Measurements from ENCODE around the gene TMOD2. TPM values are rescaled to one million over a fixed set of nuclear protein-coding genes. Genes with fewer than 3 reads are reported as not detected.

TMOD2 gene
- total RNA-seq, 4 donors from 2014 or later: 7.8 to 18.7 (median 9.5) TPM

DNA sequence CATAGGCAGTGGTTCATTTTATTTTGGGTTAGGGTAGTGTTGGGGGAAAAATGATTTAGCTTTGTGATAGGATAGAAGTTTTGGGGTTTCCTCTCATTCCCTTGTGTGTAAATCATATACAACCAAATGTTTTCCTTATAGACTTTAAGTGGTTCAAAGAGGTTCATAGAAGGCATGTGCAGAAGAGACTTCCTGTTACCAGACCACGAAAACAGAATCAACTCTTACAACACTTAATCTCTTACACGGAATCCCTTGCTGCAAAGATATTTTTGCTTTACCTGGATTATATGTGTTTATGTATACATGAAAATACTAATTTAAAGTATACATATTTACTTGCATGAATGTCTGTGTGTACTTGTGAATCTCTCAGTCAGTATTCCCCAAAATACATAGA, 2.9 kb downstream of the TMOD2 start:
- DNase-seq (ENCODE audit: low spot score in 2 of 2): no peak
- no peak overlapping the region for H3K4me3 ChIP-seq
- TF ChIP-seq, protein P1, sequence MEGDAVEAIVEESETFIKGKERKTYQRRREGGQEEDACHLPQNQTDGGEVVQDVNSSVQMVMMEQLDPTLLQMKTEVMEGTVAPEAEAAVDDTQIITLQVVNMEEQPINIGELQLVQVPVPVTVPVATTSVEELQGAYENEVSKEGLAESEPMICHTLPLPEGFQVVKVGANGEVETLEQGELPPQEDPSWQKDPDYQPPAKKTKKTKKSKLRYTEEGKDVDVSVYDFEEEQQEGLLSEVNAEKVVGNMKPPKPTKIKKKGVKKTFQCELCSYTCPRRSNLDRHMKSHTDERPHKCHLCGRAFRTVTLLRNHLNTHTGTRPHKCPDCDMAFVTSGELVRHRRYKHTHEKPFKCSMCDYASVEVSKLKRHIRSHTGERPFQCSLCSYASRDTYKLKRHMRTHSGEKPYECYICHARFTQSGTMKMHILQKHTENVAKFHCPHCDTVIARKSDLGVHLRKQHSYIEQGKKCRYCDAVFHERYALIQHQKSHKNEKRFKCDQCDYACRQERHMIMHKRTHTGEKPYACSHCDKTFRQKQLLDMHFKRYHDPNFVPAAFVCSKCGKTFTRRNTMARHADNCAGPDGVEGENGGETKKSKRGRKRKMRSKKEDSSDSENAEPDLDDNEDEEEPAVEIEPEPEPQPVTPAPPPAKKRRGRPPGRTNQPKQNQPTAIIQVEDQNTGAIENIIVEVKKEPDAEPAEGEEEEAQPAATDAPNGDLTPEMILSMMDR (IDR thresholded peaks at IDR 0.05): no peak
- TF ChIP-seq EP300 (IDR thresholded peaks at IDR 0.05) (no peak), POLR2AphosphoS5 (IDR thresholded peaks at IDR 0.05) (no peak), POLR2A (IDR thresholded peaks at IDR 0.05) (no peak)
- H3K4me1 ChIP-seq: peaks cover 23% of the 10 kb centered on the region
- H3K36me3 ChIP-seq: no peaks in the 10 kb centered on the region
- H3K9me3 ChIP-seq: no peaks in the 10 kb centered on the region
- no peaks in the 10 kb centered on the region for H3K27me3 ChIP-seq
- H3K27ac ChIP-seq: no peak overlapping the region
- WGBS: 74% methylated on average over 2 of the region's 2 CpGs

DNA sequence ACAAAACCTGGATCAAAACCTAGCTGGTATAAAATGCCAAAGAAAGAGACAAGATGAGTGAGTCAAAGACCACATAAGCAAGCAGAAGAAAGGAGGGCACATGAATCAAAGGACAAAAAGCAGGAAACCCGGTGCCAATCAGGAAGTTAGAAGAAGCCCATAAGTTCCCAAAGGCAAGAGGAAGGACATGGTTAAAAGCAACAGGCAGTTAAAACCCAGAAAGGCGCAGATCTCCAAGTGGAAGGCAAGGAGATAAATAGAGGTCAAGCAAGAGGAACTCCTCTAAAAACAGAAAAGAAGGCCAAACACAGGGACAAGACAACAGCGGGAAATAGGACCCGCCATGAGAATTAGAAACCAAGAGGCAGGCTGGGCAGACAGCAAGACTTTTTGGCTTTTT, 4.4 kb downstream of the TMOD2 start:
- TF ChIP-seq POLR2AphosphoS5 (IDR thresholded peaks at IDR 0.05) (no peak), POLR2A (IDR thresholded peaks at IDR 0.05) (no peak), EP300 (IDR thresholded peaks at IDR 0.05) (no peak)
- TF ChIP-seq, protein P1 (IDR thresholded peaks at IDR 0.05): no peak
- no peak overlapping the region for H3K4me3 ChIP-seq
- H3K27me3 ChIP-seq: no peaks in the 10 kb centered on the region
- H3K4me1 ChIP-seq: peaks cover 21% of the 10 kb centered on the region
- WGBS: 81% methylated on average over 4 of the region's 4 CpGs
- DNase-seq (ENCODE audit: low spot score in 2 of 2): no peak
- no peaks in the 10 kb centered on the region for H3K36me3 ChIP-seq
- no peak overlapping the region for H3K27ac ChIP-seq
- H3K9me3 ChIP-seq: no peaks in the 10 kb centered on the region

DNA sequence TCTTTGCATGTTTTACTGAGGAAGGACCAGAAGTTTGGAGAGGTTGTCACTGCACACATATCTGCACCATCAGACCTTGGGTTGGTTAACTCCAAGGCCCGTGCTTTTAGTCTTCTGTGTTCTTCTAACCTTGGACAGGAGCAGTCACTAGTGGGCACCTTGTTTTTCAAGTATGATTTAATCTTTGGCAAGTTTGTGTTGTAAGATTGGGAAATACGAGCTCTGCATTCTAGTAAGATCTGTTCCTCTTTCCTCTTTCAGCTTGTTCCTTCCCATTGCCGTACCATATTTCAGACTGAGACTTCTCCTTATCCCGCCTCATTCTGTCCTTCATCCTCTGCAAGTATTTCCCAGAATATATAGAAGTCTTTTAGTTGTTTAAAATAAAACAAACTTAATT, 5.1 kb downstream of the TMOD2 start:
- Histone ChIP-seq H3K36me3 (no peaks in the 10 kb centered on the region), H3K4me1 (peaks cover 16% of the 10 kb centered on the region), H3K27ac (no peak overlapping the region), H3K4me3 (no peak overlapping the region), H3K27me3 (no peaks in the 10 kb centered on the region), H3K9me3 (no peaks in the 10 kb centered on the region)
- DNase-seq (ENCODE audit: low spot score in 2 of 2): no peak
- TF ChIP-seq, protein P1 (IDR thresholded peaks at IDR 0.05): no peak
- TF ChIP-seq EP300 (IDR thresholded peaks at IDR 0.05): no peak
- no peak for TF ChIP-seq POLR2AphosphoS5 (IDR thresholded peaks at IDR 0.05)
- TF ChIP-seq POLR2A (IDR thresholded peaks at IDR 0.05): no peak
- WGBS: 72% methylated on average over 4 of the region's 4 CpGs

DNA sequence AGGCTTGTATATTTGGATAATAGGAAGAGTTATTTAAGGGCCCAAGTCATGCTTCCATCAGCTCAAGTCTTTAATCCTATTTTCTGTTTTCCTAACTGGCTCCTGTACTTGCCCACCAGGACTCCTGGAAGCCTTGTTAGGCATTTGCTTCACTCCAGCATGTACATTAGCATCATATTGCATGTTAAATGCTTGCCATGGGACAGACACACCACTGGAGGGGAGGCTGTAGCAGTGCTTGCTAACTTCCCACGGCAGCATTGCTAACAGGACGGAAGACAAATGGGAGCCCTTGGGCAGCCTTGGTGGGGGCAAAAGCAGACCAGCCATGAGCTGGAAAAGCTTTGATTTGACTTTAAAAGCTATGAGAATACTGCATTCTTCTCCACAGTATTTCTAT, 6.1 kb downstream of the TMOD2 start:
- 89% methylated on average over 2 of the region's 2 CpGs for WGBS
- H3K4me3 ChIP-seq: no peak overlapping the region
- no peak for TF ChIP-seq POLR2A (IDR thresholded peaks at IDR 0.05)
- TF ChIP-seq, protein P1 (IDR thresholded peaks at IDR 0.05): no peak
- no peak for TF ChIP-seq EP300 (IDR thresholded peaks at IDR 0.05)
- no peak for TF ChIP-seq POLR2AphosphoS5 (IDR thresholded peaks at IDR 0.05)
- H3K4me1 ChIP-seq: peaks cover 8% of the 10 kb centered on the region
- H3K27ac ChIP-seq: no peak overlapping the region
- no peaks in the 10 kb centered on the region for H3K9me3 ChIP-seq
- no peaks in the 10 kb centered on the region for H3K27me3 ChIP-seq
- no peaks in the 10 kb centered on the region for H3K36me3 ChIP-seq
- DNase-seq (ENCODE audit: low spot score in 2 of 2): no peak

DNA sequence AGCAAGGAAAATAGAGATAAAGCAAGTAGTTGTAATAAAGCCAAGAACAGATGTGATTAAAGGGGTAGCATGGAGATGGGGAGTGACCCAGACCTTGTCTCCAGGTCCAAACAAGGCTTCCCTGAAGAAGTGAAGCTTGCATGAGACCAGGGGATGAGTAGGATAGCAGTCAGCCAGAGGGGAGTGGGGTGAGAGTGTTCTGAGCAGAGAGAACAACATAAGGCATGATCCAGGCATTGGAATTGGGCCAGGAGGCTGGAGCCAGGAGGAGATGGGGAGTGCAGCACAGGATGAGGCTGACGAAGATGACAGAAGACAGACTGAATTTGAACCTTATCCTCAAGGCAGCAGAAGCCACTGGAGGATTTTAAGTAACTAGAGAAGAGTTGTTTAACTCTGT, 7.2 kb downstream of the TMOD2 start:
- peaks cover 6% of the 10 kb centered on the region for H3K4me1 ChIP-seq
- DNase-seq (ENCODE audit: low spot score in 2 of 2): no peak
- H3K4me3 ChIP-seq: no peak overlapping the region
- no peak overlapping the region for H3K27ac ChIP-seq
- no peaks in the 10 kb centered on the region for H3K9me3 ChIP-seq
- 33% methylated on average over 1 of the region's 1 CpG for WGBS
- no peak for TF ChIP-seq POLR2AphosphoS5 (IDR thresholded peaks at IDR 0.05)
- TF ChIP-seq, protein P1 (IDR thresholded peaks at IDR 0.05): no peak
- no peak for TF ChIP-seq EP300 (IDR thresholded peaks at IDR 0.05)
- TF ChIP-seq POLR2A (IDR thresholded peaks at IDR 0.05): no peak
- no peaks in the 10 kb centered on the region for H3K27me3 ChIP-seq
- H3K36me3 ChIP-seq: no peaks in the 10 kb centered on the region

All from suprapubic skin (tissue), 4 donors.